GM19023 (cell line): ENCODE results near the gene ZNF516.

Source experiments
- ATAC-seq: cut with Tn5 transposase; IDR thresholded peaks from one replicate; pipeline ENCODE4 v1.9.1; 2021; ENCODE audit warnings: mild to moderate bottlenecking, moderate library complexity; ENCODE audit not compliant: unreplicated experiment

The ZNF516 gene

DNA sequence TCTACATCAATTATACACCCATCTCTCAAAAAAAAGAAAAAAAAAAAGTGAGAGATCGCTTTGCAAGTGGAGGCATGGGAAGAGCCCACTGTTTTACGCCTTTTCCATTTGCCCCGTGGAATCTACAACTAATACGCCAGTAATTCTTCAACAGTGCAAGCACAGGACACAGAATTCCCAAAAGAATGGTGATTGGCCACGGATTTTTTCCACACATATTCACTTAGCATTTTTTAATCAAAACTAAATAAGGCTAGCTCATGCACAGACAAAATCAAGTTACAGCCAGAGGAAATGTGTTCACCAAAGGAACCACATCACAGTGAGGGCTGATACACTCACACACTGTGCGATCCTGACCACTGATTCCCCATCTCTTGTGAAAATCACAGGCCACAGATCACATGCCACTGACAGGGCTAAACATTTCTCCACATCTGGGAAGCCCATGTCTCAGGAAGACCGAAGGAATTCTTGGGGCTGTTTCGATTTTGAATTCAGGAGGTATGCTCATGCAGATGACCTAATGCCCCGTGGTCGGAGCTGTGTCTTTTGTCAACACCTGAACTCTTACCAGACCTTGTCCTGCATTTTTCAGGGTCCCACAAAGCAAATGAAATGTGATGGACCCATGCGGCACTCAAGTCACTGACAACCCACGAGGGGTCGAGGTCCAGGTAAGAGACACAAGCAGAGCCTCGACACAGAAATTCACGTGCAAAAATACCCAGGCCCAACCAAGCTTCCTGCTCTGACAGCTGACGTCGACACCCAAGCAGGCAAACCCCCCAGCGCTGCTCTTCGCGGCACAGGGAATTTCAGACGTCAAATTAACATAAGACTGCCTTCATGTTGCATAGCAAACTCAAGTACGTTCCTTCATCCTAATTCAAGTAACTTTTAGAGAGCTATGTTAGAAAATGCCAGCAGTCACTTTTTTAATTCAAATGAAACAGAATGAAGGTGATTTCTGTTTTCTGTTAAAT is 69.6 kb downstream of the ZNF516 start:
- no peak for ATAC-seq

DNA sequence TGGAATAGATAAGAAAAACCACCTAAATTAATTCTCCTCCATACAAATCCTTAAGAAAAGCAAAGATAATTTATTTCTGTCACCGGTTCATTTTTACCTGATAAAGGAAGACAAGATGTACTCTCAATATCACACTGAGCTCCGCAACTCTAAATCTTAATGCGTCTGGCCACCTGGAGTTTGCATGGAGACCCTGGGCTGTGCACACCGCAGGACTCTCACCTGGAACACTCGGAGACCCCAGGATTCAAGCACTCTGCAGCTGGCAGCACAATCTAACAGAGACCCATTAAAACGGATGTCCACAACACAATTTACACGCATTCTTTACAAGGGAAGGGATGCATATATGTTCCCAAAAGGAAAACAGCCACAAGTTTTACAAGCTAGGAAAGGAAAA is 72.2 kb downstream of the ZNF516 start:
- no peak for ATAC-seq

DNA sequence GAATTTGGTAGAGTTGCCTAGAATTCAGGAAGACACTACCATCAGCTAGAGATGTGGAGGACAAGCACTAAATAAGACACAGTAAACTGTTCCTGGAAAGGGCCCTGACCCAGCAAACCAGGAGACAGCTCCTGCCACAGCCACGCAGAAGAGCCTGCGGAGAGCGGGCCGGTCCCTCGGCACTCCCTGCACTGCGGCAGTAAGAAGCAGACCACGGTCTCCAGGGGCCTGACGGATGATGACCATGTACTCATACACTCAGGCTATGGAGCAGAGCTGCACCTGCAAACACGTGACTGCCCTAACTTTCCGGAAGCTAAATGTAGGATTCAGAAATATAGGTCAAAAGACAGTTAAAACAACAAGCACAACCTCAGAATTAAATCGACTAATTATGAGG is 72.9 kb downstream of the ZNF516 start:
- no peak for ATAC-seq

DNA sequence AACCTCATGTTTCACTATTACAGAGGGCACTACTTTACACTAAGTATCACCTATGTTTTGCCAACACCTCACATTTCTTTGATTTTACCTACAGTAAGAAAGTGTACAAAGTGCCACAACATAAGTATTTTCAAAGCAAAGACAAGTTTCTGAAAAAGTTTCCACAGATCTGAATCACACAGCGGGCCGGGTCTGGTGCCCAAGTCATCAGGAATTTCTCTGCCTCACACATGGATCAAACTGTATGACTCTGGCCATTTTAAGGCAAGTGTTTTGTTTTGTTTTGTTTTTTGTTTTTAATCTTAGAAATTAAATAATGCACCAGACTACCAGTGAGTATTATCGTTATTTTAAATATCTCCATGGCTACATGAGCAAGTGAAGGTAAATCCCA is 73.4 kb downstream of the ZNF516 start:
- ATAC-seq: no peak

DNA sequence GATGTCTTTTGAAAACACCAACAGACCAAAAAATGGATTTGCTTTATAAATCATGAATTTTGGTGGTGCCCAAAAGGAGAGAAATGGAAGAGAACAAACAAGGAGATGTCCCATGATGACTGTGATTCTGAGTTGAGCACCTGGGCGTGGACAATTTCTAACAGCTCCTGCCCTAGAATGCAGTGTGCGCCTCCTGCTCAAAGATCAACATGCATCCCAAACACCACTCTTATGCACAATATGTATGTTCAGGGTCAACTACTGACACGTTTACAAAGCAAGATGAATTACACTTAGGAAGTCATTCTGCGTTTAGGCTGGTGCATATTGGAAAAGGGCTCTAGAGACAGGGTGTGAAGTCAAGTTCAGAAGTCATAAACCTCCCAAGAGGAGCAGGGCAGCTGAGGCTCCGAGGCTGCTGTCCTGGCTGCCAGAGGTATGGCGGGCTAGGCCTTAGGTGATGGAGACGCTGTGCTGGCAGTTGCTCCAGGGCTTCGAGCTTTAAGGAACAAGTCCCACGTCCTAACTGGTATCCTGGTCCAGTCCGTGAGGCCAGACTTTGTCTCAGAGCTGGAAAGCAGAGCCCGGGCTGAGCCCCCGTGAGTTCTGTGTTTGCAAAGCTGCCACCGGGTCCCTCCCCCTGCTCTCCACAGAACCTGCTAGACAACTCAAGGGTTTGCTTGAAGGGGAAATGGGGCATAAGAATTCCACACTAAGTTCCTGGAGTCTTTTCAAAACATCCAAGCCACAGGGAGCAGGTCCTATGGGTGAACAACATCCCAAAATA is 74.0 kb downstream of the ZNF516 start:
- no peak for ATAC-seq

DNA sequence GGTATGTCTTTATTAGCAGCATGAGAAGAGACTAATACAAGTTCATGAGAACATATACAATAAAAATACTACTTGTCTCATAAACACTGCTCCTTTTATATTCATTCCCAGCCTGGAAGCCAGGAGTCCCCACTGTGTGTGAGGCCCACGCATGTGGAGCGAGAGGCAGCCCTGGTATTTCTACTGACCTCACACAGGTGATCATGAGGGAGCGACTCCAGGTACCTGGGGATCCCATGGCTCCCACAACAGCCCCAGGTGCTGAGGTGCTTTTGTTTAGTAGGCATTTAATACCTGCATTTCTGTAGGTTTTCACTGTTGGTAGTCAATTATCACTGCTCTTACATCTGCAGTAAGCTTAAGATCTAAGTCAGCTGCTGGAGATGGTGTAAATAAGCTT is 75.2 kb downstream of the ZNF516 start:
- ATAC-seq: no peak

DNA sequence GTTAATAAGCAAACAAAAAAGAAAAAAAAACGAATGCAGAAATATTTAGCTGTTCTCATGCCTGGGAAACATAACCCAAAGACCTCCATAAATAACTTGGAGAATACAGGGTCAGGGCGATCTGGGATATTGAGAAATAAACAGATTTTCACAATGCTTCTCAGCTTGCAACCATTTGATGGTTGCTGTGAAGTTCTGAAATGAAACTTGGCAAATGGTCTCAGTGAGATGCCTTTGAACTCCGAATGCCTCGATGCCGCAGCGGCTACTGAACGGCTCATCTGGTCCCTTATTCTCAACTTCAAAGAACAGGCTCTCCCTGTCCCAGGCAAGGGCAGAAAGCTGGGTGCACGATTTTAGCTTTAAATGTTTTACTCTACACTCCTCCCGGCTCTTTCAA is 78.1 kb downstream of the ZNF516 start:
- no peak for ATAC-seq

DNA sequence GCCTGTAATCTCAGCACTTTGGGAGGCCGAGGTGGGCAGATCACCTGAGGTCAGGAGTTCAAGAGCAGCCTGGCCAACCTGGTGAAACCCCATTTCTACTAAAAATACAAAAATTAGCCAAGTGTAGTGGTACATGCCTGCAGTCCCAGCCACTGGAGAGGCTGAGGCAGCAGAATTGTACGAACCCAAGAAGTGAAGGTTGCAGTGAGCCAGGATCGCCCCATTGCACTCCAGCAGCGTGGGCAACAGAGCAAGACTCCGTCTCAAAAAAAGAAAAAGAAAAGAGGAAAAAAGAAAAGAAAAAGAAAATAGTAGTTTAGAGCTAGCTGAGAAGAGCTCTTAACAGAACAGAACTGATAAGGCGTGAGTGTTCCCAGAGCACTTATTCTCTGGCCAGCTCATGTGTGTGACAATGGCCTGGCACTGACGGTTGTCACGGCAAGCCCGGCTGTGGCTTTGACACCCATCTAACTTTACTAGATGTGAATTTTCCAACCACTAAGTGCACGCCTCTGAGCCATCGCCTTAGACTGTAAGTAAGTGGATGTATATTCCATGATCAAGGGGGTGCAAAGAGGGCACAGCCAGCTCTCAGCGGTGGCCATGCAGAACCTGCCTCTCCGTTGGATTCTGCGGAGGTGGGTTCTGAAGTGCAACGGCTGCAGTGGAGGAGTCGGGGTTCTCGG is 80.0 kb downstream of the ZNF516 start:
- no peak for ATAC-seq

DNA sequence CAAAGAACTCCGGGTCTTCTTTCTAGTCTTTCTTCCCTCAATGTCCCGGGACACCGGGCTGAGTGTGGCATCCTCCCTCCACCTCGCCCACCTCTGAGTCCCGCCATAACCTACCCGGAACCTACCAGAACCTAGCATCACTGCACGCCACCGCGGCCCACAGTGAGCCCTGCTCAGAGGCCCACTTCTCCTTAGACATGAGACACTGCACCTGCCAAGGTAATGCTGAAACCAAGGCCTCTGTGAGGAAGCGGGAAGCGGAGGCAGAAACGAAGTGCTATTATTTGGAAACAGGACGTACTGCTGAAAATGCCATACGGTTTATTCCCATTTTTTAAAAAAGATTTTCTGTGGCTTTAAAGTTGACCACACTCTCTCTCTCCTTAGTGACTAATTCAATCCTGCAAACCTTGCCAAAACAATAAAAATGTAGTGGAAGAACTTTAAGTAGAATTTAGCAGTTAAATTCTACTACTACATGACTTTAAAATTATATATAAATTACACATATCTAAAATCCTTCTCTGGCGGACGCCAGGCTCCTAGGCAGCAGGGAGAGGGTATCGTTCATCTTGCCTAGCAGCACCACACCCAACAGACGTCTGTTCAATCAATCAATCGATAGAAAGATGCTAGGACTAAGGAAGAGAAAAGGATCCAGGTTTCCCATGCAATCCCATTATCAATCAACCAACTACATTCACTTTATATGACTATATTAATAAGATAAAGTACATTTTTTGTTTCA is 82.0 kb downstream of the ZNF516 start:
- ATAC-seq: no peak

DNA sequence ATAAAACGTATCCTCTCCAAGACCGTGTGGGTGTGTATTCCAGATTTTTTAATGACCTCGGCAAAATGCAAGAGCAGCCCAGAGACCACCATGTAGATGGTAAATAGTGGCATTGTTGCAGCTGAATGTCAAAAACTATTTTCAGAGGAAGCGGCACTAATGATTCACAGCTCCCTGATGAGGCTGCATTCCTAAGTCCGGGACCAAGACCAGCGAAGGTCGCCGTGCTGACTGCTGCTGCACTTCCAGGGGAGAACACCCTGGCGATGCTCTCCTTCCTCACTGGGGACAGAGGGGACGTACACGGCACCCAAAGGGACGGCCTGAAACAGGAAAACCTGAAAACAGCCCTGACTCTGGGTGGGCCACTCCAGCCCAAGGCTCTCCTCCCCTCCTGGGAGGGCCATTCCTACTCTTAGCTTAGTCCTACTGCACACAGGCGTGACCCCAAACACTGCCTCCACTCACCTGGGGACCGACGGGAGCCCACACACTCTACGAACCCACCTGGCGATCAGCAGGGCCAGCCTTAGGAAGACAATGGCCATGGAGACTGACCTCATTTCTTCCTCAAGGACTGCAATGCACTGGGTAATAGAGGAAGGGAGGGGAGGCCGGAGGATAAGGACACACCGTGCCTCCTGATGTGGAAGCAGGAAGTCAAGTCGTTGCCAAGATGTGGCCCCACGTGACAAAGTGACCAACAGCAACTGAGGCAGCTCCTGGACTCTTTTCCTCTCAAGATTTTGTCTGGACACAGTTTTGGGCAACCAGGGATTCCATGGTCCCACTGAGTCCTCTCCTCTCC is 82.8 kb downstream of the ZNF516 start:
- ATAC-seq: no peak

DNA sequence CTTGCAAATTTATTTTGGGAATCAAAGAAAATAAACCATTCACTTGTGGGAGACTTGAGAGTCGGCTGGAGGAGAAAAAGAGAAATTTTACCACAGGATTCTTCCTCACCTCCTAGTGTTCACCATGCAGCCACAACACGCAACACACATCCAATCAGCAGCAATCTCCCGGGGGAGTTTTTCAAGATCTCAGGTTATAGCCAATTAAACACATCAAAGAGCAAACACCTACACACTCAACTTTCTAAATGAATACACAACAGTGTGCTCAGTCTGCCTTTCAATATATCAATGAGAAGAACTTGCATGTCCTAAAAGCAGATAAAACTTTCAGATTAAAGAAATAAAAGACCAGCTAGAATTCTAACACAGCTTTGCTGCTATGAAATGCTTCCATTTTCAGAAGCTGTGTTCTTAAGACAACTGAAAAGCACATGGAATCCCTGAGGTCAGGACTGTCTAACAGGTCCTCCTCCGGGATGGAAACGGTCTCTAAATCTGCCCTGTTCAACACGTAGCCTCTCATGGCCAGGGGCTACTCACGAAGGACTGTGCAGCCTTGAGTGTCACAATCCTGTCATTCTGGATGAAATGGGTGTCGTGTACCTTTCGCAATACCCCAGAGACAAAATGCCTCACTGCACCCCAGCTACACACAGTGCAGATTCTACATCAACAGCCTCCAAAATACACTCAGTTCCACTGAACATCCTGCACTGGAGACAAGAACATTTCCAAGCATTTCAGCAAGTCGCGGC is 84.2 kb downstream of the ZNF516 start:
- ATAC-seq: peak; percentile 78

DNA sequence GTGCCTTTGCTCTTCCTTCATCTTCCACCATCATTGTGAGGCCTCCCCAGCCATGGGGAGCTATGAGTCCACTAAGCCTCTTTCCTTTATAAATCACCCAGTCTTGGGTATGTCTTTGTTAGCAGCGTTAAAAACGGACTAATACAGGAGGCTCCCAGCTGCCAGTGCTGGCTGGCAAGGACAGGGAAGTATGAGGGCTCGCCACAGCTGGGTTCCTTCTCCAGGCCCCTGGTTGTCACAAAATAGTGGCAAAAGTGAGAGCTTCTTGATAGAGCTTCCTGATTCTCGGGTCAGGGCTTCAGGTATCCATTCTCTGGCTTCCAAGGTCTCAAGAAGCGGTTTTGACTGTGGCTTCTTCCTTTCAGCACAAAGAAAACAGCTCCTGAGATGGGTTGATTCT is 85.0 kb downstream of the ZNF516 start:
- no peak for ATAC-seq

DNA sequence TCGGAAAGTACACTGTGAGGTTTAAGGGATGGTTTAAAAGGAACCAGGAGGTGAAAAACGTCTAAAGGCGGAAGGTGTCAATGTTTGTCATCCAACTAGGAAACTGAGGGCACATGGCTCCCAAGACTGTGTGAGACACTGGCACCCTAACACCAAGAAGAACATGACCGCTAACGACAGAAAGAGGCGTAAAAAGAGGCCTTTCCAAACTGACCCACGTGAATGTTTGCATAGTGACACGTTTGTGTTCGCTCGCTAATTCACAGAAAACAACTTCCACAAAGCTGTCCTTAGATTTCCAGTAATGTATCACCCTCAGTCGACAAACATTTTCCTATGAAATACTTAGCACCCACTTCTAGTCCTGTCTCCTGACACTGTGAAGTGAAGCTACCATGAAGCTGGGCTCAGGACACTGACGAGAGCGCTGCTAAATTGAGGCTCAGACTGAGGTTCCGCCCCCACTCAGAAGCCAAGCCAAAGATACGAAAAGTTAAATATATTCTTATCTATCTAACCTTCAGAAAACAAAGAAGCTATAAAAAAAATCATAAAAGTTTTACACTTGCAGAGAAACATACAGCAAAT is 86.5 kb downstream of the ZNF516 start:
- ATAC-seq: no peak

DNA sequence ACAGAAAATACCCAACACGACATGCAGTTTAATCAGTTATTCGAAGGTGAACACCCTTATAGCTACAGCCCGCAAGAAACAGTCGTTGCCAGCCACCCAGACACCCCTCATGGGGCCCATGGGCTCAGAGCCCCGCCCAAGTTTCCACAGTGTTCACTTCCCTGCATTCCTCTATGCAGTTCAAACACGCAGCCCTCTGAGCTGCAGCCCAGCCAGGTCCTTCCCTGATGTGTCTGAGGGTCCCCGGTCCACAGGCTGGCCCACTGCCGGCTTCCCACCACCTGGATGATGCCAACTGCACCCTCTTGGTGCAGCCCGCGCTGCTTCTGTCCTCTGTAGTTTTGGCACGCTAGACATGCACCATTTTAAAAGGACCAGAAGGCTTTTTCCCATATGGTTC is 87.4 kb downstream of the ZNF516 start:
- no peak for ATAC-seq

DNA sequence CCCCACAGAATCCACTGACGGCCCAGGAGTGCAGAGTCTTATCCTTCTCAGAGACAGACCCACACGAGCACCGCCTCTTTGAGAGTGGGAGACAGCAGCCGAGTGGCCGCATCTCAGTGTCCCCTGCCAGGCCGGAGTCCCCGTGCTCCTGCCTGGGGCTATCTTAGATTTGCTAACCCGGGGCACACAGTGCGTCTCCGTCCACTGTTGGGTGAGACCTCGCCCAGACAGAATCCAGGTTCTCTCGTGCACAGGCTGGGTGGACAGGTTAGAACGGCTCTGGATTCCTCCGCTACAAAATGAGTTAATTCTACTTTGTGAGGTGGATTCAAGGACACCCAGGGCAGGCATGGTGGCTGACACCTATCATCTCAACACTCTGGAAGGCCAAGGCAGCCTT is 88.3 kb downstream of the ZNF516 start:
- ATAC-seq: no peak

DNA sequence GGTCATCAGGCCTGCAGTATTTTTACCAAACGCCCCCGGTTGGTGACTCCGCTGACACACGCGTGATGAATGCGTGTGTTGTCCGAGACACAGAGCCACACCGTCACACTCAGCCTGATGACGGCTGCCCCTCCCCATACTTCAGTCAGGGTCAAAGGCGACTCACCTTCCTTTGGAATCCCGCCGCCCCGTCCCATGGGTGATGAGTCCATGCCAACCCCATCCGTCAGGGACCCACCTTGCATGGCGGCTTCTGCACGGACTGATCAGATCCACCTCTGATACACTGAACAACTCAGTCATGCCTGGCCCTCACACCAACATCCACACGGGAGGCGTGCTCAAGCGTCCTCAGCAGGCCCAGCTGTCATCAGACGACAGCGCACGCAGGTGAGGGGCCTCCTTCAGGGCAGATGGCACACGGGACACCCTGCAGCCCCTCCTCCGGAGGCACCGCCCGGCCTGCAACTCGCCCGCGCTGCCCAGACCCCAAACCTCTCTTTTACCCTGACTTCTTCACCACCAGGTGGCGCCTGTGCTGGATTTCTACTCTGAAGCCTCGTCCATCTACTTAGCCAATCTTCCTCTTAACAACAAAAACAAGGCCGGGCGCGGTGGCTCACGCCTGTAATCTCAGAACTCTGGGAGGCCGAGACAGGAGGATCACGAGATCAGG is 89.2 kb downstream of the ZNF516 start:
- no peak for ATAC-seq

DNA sequence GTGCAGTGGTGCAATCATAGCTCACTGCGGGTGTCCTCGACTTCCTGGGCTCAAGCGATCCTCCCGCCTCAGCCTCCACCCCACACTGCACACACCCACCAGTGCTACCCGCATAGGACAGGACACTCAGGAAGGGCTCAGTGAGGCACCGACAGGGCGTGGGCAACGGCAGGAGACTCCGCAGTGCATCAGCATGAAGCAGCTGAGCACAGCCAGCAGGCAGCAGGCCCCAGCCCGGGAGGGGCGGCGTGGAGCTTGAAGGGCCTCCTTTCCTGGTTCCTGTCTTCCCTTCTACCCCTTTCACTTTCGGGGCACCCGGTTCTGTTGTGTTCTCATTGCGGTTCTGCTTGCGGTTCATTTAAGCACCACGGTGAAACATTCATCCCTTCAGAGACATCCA is 89.8 kb downstream of the ZNF516 start:
- ATAC-seq: no peak

DNA sequence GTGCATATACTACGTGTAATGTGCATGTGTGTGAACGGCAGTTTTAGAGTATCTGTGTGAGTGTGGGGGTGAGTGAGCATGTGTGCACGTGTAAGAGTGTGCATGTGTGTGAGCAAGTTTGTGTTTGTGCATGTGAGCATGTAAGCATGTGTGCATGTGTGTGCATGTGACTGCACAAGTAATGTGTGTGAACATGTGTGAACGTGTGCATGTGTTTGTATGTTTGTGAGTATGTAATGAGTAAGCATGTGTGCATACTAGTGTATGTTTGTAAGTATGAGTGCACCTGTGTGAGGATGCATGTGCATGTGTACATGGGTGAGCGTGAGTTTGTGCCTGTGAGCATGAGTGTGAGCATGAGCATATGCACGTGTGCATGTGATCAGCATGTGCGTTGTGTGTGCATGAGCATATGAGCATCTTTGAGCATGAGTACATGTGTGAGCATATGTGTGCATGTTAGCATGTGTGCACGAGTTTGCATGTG is 90.7 kb downstream of the ZNF516 start:
- no peak for ATAC-seq
